GM19467 (cell line): Measurements from ENCODE around the gene ATP6V1C2.
"Not testable (repeated sequence)": the region's sequence is repeated elsewhere in the genome, so short reads cannot be mapped to it uniquely, and the experiment has no call there.

ENCODE experiments used
- ATAC-seq: cut with Tn5 transposase; IDR thresholded peaks from one replicate; pipeline ENCODE4 v1.9.1; 2021; ENCODE audit warnings: mild to moderate bottlenecking, moderate library complexity; ENCODE audit not compliant: unreplicated experiment

ATP6V1C2 gene

GRCh38 chr2:10812362-10813162, 91.1 kb downstream of the ATP6V1C2 start, which contains the start of gene PDIA6:
PDIA6 (minus strand) TSS chr2:10812785; CDS start chr2:10812696, 89 bp downstream.
- peak; percentile 84 for ATAC-seq

- ATAC-seq, result not testable (repeated sequence)
Observed at GRCh38 chr2:10813163-10814138, 92.0 kb downstream of the ATP6V1C2 start.

GRCh38 chr2:10814142-10814541, 92.7 kb downstream of the ATP6V1C2 start:
- no peak for ATAC-seq

- no peak for ATAC-seq
Observed at GRCh38 chr2:10814571-10815331, 93.3 kb downstream of the ATP6V1C2 start.

- no peak for ATAC-seq
Observed at GRCh38 chr2:10817413-10817812, 96.0 kb downstream of the ATP6V1C2 start.

- not testable (repeated sequence) for ATAC-seq
Observed at GRCh38 chr2:10818305-10818704, 96.9 kb downstream of the ATP6V1C2 start.

- ATAC-seq, result no peak
Observed at GRCh38 chr2:10818984-10819383, 97.6 kb downstream of the ATP6V1C2 start.

- ATAC-seq, result no peak
Observed at GRCh38 chr2:10819714-10820314, 98.4 kb downstream of the ATP6V1C2 start.

GRCh38 chr2:10820562-10820961, 99.1 kb downstream of the ATP6V1C2 start:
- ATAC-seq, result no peak

- ATAC-seq, result no peak
Observed at GRCh38 chr2:10820978-10821695, 99.7 kb downstream of the ATP6V1C2 start.

GRCh38 chr2:10824191-10824590, 102.8 kb downstream of the ATP6V1C2 start:
- no peak for ATAC-seq

GRCh38 chr2:10826026-10826425, 104.6 kb downstream of the ATP6V1C2 start:
- ATAC-seq, result no peak

- no peak for ATAC-seq
Observed at GRCh38 chr2:10826625-10827024, 105.2 kb downstream of the ATP6V1C2 start.

- no peak for ATAC-seq
Observed at GRCh38 chr2:10828346-10828745, 106.9 kb downstream of the ATP6V1C2 start.

GRCh38 chr2:10829299-10829698, 107.9 kb downstream of the ATP6V1C2 start:
- no peak for ATAC-seq

- ATAC-seq, result no peak
Observed at GRCh38 chr2:10830203-10830602, 108.8 kb downstream of the ATP6V1C2 start.

GRCh38 chr2:10830641-10831399, 109.4 kb downstream of the ATP6V1C2 start:
- ATAC-seq, result no peak

GRCh38 chr2:10831400-10831985, 110.1 kb downstream of the ATP6V1C2 start:
- no peak for ATAC-seq
